Measurements from ENCODE around the gene ERBB4.
"Not testable (repeated sequence)": the region's sequence is repeated elsewhere in the genome, so short reads cannot be mapped to it uniquely, and the experiment has no call there.

ERBB4 gene

DNA sequence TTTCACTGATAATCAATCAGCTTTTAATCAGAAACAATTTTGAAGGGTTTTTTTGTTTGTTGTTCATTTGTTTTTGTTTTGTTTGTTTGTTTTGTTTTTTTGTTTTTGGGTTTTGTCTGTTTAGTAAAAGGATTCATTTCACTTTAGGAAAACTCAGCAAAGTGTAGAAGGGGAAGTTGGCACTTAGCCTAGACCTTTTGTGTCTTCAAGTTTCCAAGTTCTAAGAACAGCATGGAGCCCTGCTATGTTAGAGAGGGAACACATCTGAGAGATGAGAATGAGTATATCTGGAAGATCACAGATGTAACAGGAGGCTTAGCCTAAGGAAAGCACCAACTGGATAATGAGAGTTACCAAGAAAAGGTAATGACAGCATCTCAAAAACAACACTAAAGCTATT lies 501.5 kb downstream of the ERBB4 start:
- no peak for DNase-seq

- no peak for DNase-seq
These were observed 503.6 kb downstream of the ERBB4 start for GRCh38 chr2:212034841-212035585.

DNA sequence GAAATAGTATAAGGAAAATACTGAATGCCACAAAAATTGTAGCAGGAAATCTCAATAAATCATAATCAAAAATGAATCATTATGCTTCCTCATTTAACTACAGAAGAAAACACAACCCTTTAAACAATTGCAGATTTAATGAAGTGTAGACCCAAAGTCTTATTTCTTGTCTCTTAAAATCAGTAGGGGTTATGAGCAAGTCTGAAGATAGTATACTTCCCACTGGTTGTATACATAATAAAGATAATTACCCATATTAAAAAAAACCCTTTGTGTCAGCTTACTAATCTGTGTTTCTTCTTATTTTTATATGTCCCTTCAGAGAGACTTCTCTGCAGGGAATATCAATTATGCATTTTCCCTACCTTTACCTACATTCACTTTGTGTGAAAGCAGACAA lies 504.7 kb downstream of the ERBB4 start:
- peak; percentile 30 for DNase-seq

DNA sequence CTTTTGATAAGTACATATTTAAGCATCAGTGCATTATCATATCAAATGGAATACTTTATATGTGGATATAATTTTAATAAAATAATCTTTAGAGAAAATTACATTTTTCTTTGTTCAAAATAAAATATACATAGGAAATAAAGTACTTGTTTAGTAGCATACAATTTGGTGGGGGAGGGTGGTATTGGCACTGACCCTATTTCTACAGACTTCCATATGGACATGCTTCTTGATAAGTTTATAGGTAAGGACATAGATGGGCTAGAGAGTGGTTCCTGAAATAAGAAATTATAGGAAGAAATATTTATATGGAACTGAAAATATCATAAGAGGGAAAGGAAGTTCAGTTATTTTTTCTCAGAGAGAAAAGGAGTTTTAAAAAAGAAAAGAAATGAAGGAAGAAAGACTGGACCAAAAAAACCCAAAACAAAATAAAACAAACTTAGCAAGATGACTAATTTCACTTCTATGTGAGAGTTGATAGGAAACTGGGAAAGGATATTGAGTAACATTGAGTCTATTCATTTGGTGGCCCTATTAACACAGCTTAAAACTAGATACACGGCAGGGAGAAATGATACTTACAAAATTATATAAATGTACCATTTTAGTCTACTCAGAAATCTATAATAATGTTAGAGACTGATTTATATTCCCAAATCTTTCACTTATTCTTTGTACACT lies 505.9 kb downstream of the ERBB4 start:
- DNase-seq: no peak

- DNase-seq: no peak
These were observed 506.6 kb downstream of the ERBB4 start for GRCh38 chr2:212032032-212032431.

DNA sequence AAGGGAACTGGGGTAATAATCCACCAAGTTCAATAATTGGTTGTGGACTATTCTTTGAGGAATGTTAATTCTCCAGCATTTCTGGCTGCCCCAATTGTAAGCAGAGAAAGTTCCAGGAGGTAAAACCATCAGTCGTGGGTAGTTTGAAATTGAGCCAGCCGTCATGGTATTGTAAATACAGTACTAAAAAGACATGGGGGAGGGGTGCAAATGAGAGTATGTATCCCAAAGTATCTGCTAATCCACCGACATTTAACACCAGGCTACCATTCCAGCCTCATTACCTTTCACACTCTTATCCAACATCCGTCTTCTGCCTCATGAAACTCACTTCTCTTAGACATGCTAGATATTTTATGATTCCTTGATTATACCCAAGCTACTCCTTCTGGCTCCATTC lies 507.9 kb downstream of the ERBB4 start:
- DNase-seq: peak; percentile 2

- no peak for DNase-seq
These were observed 509.7 kb downstream of the ERBB4 start for GRCh38 chr2:212028798-212029394.

DNA sequence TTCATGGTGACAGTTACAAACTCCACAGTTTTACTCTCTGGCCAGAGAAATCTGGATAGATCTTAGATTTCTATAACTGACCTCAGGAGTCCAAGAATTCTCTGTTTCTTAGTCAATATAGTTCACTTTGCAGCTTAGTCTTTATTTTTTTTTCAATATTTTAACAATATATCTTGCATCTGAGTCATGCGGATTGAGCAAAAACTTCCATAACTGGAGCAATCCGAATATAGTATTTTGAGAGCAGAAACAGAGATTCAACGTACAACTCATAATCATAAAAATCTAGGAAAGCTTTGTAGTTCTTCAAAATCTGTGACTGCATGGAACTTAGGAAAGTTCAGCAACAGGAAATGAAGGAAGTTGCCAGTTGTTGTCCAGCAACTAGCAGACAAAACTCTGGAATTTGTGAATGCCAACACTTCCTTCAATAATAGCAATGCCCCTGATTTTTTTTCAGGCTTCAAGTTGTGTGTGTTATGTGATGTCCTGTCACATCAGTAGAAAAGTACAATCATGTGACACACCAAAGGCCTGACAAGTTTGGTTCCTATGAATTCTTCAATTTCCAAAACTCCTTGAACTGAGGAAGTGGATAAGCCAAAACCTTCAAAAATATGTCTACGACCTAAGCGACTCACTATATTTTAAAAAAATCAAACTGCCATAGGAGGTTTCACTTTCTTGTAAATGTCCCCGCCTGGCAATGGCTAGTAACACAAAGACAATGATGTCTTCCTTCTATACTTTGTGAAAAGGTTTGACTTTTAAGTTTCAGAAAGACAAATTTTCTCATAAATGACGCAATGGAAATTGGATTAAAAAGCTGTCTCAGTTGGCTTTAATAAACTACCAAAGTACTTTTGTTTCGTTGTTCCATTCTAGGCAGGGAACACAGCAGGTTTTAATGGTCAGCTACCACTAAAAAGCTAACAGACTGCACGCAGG lies 510.6 kb downstream of the ERBB4 start:
- DNase-seq: no peak

DNA sequence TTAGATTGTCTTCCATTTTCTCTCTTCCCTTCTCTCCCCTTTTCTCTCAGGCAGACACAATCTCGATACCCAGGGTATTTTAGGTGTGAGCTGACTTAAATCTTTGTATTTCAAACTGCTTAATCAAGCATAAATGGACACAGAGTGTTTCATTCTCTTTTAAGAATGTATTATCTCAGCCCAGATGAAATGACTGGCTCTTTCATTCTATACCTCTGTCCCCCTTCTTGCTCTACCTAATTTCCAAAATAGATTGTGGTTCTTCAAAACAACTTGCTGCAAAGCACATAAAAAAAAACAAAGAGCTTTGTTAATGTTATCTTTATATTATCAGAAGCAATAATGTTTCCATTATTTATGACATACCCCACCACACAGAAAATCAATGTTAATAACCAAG lies 514.6 kb downstream of the ERBB4 start:
- no peak for DNase-seq

DNA sequence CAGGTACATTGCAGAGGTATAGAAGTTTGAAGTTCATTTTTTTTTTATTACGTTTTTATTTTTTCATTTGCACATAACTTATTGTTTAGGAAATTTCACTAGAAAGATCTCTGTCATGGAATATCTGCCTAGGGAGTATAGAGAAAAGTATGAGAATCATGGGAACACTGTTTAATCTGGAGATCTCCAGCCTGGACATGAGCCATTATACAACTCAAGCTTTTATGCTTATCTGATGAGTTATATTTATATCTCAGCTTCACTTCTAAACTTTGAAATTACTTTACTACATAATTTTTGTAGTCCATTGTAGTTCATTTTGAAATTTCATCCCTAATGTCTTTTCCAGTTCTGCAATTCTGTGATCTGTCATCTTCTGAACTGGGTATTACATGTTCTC lies 515.6 kb downstream of the ERBB4 start:
- DNase-seq: no peak

- no peak for DNase-seq
These were observed 516.7 kb downstream of the ERBB4 start for GRCh38 chr2:212021947-212022346.

DNA sequence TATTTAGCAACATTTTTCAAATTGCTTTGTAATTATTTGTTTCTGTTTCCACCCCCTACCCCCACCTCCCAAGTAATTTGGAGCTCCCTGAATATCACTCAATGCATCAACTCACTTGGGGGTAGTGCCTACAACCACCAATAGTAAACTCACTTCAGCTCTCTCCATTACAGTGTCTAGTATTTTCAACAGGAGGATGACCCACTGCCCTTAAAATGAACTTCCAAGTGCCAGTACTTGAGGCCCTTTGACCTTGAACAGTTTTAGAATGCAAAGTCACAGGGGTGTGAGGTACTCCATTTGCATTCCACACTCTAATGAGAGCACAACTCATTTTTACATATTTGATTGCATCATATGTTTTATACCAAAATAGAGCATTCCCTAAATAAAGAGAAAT lies 523.0 kb downstream of the ERBB4 start:
- DNase-seq: no peak

GRCh38 chr2:212013626-212014025 lies 525.0 kb downstream of the ERBB4 start:
- no peak for DNase-seq

DNA sequence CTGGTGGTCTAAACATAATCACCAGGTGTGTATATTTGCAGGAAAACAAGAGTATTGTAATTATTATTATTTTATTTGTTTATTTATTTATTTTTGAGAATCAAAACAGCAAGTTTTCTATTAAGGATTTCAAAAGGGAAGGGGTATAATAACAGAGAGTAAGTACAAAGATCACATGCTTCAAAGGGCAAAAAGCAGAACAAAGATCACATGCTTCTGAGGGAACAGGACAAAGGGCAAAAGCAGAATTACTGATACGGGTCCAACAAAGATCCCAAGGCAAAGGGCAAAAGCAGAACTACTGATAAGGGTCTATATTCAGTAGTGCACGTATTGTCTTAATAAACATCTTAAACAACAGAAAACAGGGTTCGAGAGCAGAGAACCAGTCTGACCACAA lies 528.3 kb downstream of the ERBB4 start:
- not testable (repeated sequence) for DNase-seq

DNA sequence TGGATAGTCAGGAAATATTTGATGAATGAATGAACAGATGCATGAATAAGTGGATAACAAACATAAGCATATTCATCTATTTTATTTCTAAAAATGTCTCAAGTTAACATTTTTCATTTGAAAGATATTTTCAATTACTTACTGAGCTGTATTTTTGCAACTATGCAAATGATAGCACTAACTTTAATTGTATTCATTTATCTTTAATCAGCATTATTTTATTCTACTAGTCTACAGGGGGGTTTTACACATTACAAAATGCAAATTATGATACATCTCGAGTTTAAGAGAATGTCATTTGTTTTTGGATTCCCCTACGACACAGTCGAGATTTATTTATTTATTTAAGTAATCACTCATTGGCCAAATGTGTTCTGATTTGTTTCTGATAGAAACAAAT lies 530.6 kb downstream of the ERBB4 start:
- no peak for DNase-seq

DNA sequence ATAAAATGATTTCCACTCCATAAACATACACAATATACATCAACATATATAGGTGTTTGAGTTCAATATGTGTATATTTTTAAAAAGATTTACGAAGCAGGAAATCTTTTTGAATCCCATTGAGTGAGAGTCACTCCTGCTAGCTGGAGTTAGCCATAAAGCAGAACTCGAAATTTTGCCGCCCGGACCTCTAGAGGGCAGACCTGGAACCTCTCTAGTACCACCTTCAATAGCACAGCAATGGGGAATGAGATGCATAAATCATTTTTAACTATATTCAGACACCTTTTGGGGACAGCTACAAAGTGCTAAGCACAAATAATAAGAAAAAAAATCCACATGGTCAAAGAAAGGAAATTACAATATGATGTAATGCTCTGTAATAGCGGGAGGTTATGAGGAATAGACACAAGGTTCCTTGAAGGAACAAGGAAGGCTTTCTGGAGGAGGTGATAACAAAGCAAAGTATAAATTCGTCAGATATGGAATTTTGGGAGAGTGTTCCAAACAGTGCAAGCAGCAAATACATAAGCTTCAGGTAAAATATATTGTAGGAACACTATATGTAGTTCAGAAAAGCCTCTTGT lies 533.4 kb downstream of the ERBB4 start:
- DNase-seq: peak; percentile 42

DNA sequence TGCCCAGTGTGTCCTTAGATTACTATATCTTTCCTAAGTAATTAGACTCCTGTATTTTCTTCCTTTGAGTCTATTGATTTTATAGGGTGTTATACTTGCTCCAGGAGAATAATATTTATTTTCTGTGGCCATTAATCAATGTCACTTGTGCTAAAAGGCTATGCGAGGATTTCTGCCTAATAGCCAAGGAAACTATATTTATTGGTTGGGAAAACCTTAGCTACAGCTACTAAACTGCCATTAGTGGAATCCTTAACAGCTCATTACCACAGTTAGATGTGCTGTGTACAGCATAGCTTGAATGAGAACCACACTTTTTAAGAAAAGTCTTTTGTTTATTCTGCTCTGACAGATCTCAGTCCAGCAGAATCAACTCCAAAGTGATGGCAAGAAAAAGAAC lies 537.3 kb downstream of the ERBB4 start:
- peak; percentile 10 for DNase-seq

DNA sequence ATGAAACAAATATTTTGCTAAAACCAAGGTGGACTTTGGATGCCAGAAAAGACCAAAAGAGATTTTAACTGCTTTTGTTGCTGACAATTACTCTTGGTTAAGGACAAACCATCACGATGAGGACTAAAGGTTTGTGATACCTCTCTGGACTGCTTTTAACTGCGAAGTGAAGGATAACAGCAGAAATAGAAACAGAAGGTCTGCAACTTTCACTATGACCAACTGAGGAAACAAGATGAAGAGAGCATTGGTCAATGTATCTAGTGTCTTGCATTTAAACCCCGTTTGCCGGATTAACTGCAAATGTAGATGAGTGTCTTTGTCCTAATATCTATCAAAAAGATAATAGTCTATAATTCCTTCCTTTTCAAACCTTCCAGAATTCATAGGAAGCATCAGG lies 541.7 kb downstream of the ERBB4 start:
- DNase-seq: no peak

GRCh38 chr2:211994806-211995205 lies 543.8 kb downstream of the ERBB4 start:
- no peak for DNase-seq

- DNase-seq: no peak
These were observed 548.3 kb downstream of the ERBB4 start for GRCh38 chr2:211990335-211990734.

GRCh38 chr2:211986313-211986712 lies 552.3 kb downstream of the ERBB4 start:
- no peak for DNase-seq

GRCh38 chr2:211985393-211985792 lies 553.2 kb downstream of the ERBB4 start:
- DNase-seq: no peak

DNA sequence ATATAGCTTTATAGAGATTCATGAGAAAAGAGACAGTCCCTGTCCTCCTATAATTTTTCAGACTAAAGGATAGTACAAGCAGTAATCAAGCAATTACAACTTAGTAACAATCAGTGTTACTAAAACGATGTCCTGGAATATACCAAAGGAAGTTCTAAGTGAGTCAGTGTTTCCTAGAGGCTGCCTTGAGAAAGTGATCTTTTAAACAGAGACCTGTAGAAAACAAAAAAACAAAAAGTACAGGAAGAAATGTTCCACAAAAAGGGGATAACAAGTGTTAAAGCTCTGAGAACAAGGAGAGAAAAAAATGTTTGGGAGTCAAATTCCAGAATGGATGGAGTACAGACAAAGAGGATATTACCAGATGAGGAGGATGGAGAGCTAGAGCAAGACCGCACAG lies 556.4 kb downstream of the ERBB4 start:
- no peak for DNase-seq

All from NCI-H146 (cell line).